ENCODE data around the gene DAGLA. TPM values are rescaled to one million over a fixed set of nuclear protein-coding genes. Genes with fewer than 3 reads are reported as not detected.
"Not testable (repeated sequence)": the region's sequence is repeated elsewhere in the genome, so short reads cannot be mapped to it uniquely, and the experiment has no call there.

Gene DAGLA
- total and polyA plus RNA-seq, 8 donors, result 3.7 to 6.9 (median 5.2) TPM

DNA sequence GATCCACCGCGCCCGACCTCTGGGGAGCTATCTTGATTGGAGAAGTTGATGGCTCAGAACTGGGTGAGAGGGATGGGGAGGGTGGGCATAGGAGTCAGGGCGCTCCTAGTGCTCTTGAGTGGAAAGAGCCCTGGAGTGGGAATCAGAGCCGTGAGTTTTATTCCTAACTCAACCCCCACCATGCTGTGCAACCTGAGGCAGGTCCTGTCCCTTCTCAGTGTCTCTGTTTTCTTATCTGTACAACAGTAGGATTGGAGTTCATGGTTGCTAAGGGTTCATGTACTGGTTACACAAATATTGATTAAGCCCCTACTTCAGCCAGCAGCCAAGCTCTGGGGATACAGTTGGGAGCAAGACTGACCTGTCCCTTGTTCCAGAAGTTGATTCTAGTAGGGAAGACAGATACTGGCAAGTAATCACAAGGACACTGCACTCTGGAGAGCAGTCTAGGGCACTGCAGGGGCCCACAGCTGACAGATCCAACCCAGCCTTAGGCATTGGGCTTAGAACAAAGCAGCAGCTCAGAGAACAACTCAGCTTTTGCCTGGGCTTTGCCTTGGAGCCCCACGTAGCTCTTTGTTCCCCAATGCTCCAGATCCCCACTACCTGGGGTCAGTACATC, 12.4 kb upstream of the DAGLA start:
- no peaks in the 10 kb centered on the region for H3K36me3 ChIP-seq
- ATAC-seq, result peak; percentile 14 to 35 (median 18)
- no peak for DNase-seq
- peak overlapping the region; percentile 32 to 80 (median 60) for H3K27ac ChIP-seq
- H3K9me3 ChIP-seq, result no peaks in the 10 kb centered on the region
- H3K4me3 ChIP-seq, result peak overlapping the region in 2 of 4 donors; percentile 10 to 15
- WGBS, 2 donors, result 59 to 60% methylated on average over 6 of the region's 6 CpGs
- FAIRE-seq, result no peak
- TF ChIP-seq, protein P1, sequence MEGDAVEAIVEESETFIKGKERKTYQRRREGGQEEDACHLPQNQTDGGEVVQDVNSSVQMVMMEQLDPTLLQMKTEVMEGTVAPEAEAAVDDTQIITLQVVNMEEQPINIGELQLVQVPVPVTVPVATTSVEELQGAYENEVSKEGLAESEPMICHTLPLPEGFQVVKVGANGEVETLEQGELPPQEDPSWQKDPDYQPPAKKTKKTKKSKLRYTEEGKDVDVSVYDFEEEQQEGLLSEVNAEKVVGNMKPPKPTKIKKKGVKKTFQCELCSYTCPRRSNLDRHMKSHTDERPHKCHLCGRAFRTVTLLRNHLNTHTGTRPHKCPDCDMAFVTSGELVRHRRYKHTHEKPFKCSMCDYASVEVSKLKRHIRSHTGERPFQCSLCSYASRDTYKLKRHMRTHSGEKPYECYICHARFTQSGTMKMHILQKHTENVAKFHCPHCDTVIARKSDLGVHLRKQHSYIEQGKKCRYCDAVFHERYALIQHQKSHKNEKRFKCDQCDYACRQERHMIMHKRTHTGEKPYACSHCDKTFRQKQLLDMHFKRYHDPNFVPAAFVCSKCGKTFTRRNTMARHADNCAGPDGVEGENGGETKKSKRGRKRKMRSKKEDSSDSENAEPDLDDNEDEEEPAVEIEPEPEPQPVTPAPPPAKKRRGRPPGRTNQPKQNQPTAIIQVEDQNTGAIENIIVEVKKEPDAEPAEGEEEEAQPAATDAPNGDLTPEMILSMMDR (IDR thresholded peaks at IDR 0.05), result no peak
- no peaks in the 10 kb centered on the region for H3K27me3 ChIP-seq
- intact Hi-C loops (cut with DNase I), result no loop called here
- H3K4me1 ChIP-seq, result peaks cover 10 to 21% (median 18%) of the 10 kb centered on the region in 3 donors

- TF ChIP-seq, protein P1 (IDR thresholded peaks at IDR 0.05), result no peak
- no peaks in the 10 kb centered on the region for H3K36me3 ChIP-seq
- ATAC-seq (no peak), DNase-seq (no peak), FAIRE-seq (no peak)
- H3K4me1 ChIP-seq, result peaks cover 10 to 21% (median 18%) of the 10 kb centered on the region in 3 donors
- H3K4me3 ChIP-seq, result no peak overlapping the region
- WGBS, 2 donors, result 71 to 76% methylated on average over 4 of the region's 4 CpGs
- H3K9me3 ChIP-seq, result no peaks in the 10 kb centered on the region
- intact Hi-C loops (cut with DNase I), result no loop called here
- no peaks in the 10 kb centered on the region for H3K27me3 ChIP-seq
- no peak overlapping the region for H3K27ac ChIP-seq
These were observed 10.8 kb upstream of the DAGLA start for GRCh38 chr11:61669417-61669816.

GRCh38 chr11:61670626-61671025, 9.6 kb upstream of the DAGLA start:
- intact Hi-C loops (cut with DNase I), result loop anchor here in 1 of 3 donors (5.0 kb wide), 1 partner anchor 62 kb away; no protein-coding TSS in a partner anchor
- no peak for ATAC-seq
- H3K4me3 ChIP-seq, result no peak overlapping the region
- TF ChIP-seq, protein P1 (IDR thresholded peaks at IDR 0.05), result no peak
- H3K27ac ChIP-seq, result no peak overlapping the region
- H3K9me3 ChIP-seq, result no peaks in the 10 kb centered on the region
- DNase-seq, result no peak
- H3K36me3 ChIP-seq, result no peaks in the 10 kb centered on the region
- FAIRE-seq, result no peak
- H3K27me3 ChIP-seq, result no peaks in the 10 kb centered on the region
- peaks cover 10 to 21% (median 18%) of the 10 kb centered on the region in 3 donors for H3K4me1 ChIP-seq
- WGBS, 2 donors, result 99 to 100% methylated on average over 2 of the region's 2 CpGs

DNA sequence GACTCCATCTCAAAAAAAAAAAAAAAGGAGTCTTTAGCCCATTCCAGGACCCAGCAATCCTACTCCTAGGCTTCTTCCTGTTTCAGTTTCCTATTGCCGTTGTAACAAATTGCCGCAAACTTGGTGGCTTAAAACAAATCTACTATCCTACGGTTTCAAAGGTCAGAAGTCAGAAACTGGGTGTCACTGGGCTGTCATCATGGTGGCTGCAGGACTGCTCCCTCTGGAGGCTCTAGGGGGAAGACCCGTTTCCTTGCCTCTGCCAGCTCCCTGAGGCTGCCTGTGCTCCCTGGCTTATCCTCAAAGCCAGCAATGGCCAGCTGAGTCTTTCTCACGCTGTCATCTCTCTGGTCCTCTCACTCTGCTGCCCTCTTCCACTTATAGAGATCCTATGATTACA, 8.7 kb upstream of the DAGLA start:
- ATAC-seq (peak; percentile 63 to 80 (median 80)), DNase-seq (peak in 5 of 6 donors; percentile 73 to 84 (median 80)), FAIRE-seq (no peak)
- Histone ChIP-seq H3K27me3 (no peaks in the 10 kb centered on the region), H3K36me3 (no peaks in the 10 kb centered on the region), H3K27ac (no peak overlapping the region), H3K4me3 (no peak overlapping the region), H3K4me1 (peaks cover 3 to 15% (median 12%) of the 10 kb centered on the region in 3 donors), H3K9me3 (no peaks in the 10 kb centered on the region)
- intact Hi-C loops (cut with DNase I), result loop anchor here in 1 of 3 donors (5.0 kb wide), 1 partner anchor 61 kb away; no protein-coding TSS in a partner anchor
- 19 to 33% methylated on average over 5 of the region's 5 CpGs for WGBS, 2 donors
- TF ChIP-seq, protein P1 (IDR thresholded peaks at IDR 0.05), result peak; percentile 26 to 55 (median 41)

DNA sequence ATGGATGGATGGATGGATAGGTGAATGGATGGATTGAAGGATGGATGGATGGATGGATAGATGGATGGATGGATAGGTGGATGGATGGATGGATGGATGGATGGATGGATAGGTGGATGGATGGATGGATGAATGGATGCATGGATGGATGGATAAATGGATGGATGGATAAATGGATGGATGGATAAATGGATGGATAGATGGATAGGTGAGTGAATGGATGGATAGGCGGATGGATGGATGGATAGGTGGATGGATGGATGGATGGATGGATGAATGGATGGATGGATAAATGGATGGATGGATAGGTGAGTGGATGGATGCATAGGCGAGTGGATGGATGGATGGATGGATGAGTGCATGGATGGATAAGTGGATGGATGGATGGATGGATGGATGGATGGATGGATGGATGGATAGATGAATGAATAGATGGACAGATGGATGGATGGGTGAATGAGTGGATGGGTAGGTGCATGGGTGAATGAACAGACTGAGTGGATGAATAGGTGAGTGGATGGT, 6.2 kb upstream of the DAGLA start:
- H3K4me1 ChIP-seq, FAIRE-seq, H3K27me3 ChIP-seq, H3K27ac ChIP-seq, DNase-seq, H3K9me3 ChIP-seq, ATAC-seq, H3K36me3 ChIP-seq, H3K4me3 ChIP-seq: not testable (repeated sequence)
- 80 to 97% methylated on average over 2 of the region's 2 CpGs for WGBS, 2 donors
- intact Hi-C loops (cut with DNase I), result loop anchor here in 1 of 3 donors (5.0 kb wide), 1 partner anchor 58 kb away; no protein-coding TSS in a partner anchor

All from pancreas (tissue), 10 donors.